Left lobe of liver (tissue), 2 donors: ENCODE results near the gene NPY. TPM values are rescaled to one million over a fixed set of nuclear protein-coding genes. Genes with fewer than 3 reads are reported as not detected.
"Not testable (repeated sequence)": the region's sequence is repeated elsewhere in the genome, so short reads cannot be mapped to it uniquely, and the experiment has no call there.

Experiments
- ATAC-seq: fragments of 200-7000 bp; cut with Tn5 transposase; one replicate; pipeline ENCODE4 v1.9.1; 2020; ENCODE audit warnings: mild to moderate bottlenecking, moderate library complexity
- DNase-seq: peaks from one replicate; pipeline ENCODE4 v3.0.0-alpha.2; 2020; ENCODE audit warnings: low spot score
- total RNA-seq: library from RNA; stranded (reverse); gene quantifications from one replicate; pipeline ENCODE4 v1.2.1, GENCODE V29; 2021
- donor health status: DM: no; HTN: no; CAD: no; lungs with moderate emphysema.
- donor health status: DM: no; HTN: yes; CAD: no.

Gene NPY
- total RNA-seq: not detected

- DNase-seq (no peak), ATAC-seq (no peak)
Observed at GRCh38 chr7:24283897-24284698, at the start of gene NPY. Gene NPY, plus strand, starts transcription at chr7:24284190. Its CDS starts 1,051 bp downstream, at chr7:24285241.

- DNase-seq: no peak
- ATAC-seq: no peak
Observed at GRCh38 chr7:24239260-24239659, 44.7 kb upstream of the NPY start.

- DNase-seq (no peak), ATAC-seq (no peak)
Observed at GRCh38 chr7:24241206-24241605, 42.8 kb upstream of the NPY start.

- ATAC-seq: no peak
Observed at GRCh38 chr7:24244554-24244953, 39.4 kb upstream of the NPY start.

GRCh38 chr7:24245362-24245761 is 38.6 kb upstream of the NPY start:
- DNase-seq (no peak), ATAC-seq (no peak)

More at GRCh38 chr7:24244554-24244953, 39.4 kb upstream of the NPY start:
- no peak for DNase-seq

GRCh38 chr7:24249266-24249665 is 34.7 kb upstream of the NPY start:
- ATAC-seq: no peak
- no peak for DNase-seq

GRCh38 chr7:24251568-24251967 is 32.4 kb upstream of the NPY start:
- DNase-seq (no peak), ATAC-seq (no peak)

- DNase-seq (no peak), ATAC-seq (no peak)
Observed at GRCh38 chr7:24255139-24255538, 28.9 kb upstream of the NPY start.

- not testable (repeated sequence) for DNase-seq, ATAC-seq
Observed at GRCh38 chr7:24258324-24258723, 25.7 kb upstream of the NPY start.

GRCh38 chr7:24271938-24272337 is 12.1 kb upstream of the NPY start:
- no peak for DNase-seq
- no peak for ATAC-seq

- ATAC-seq: no peak
- no peak for DNase-seq
Observed at GRCh38 chr7:24279512-24279911, 4.5 kb upstream of the NPY start.

GRCh38 chr7:24283554-24283896 is 465 bp upstream of the NPY start:
- no peak for DNase-seq

GRCh38 chr7:24284699-24285506 is 913 bp downstream of the NPY start:
- ATAC-seq (peak; percentile 37), DNase-seq (no peak)

More at GRCh38 chr7:24283554-24283896, 465 bp upstream of the NPY start:
- no peak for ATAC-seq

GRCh38 chr7:24290004-24290641 is 6.1 kb downstream of the NPY start:
- ATAC-seq: peak; percentile 94

GRCh38 chr7:24291271-24291670 is 7.3 kb downstream of the NPY start:
- DNase-seq (no peak), ATAC-seq (no peak)

More at GRCh38 chr7:24290004-24290641, 6.1 kb downstream of the NPY start:
- DNase-seq: no peak

- DNase-seq (no peak), ATAC-seq (no peak)
Observed at GRCh38 chr7:24297362-24297761, 13.4 kb downstream of the NPY start.

GRCh38 chr7:24298696-24299095 is 14.7 kb downstream of the NPY start:
- ATAC-seq (no peak), DNase-seq (no peak)

- DNase-seq (no peak), ATAC-seq (no peak)
Observed at GRCh38 chr7:24299192-24299591, 15.2 kb downstream of the NPY start.

GRCh38 chr7:24301703-24302102 is 17.7 kb downstream of the NPY start:
- ATAC-seq: no peak

GRCh38 chr7:24304494-24305095 is 20.6 kb downstream of the NPY start:
- ATAC-seq: no peak
- no peak for DNase-seq

More at GRCh38 chr7:24301703-24302102, 17.7 kb downstream of the NPY start:
- DNase-seq: no peak

- DNase-seq (no peak), ATAC-seq (no peak)
Observed at GRCh38 chr7:24307326-24307725, 23.3 kb downstream of the NPY start.
